Peyer's patch (tissue), 4 donors: ENCODE measurements around the gene LOXHD1. TPM values are rescaled to one million over a fixed set of nuclear protein-coding genes. Genes with fewer than 3 reads are reported as not detected.

Experiments
- DNase-seq, 3 donors: peaks; one replicate each; pipeline ENCODE4 v3.0.0-alpha.2; 2017 to 2019
- H3K27ac ChIP-seq, 4 donors: fragments of 200-600 bp; sonication (generic); one replicate each; pipeline ENCODE4 v1.5.1; 2016 to 2019
- H3K27me3 ChIP-seq, 2 donors: fragments of 200-600 bp; sonication (generic); one replicate each; pipeline ENCODE4 v1.5.1; 2019
- H3K36me3 ChIP-seq, 3 donors: fragments of 200-600 bp; sonication (generic); one replicate each; pipeline ENCODE4 v1.5.1; 2016 to 2019
- H3K4me1 ChIP-seq, 4 donors: fragments of 200-600 bp; sonication (generic); one replicate each; pipeline ENCODE4 v1.5.1; 2016 to 2019
- H3K4me3 ChIP-seq, 4 donors: fragments of 200-600 bp; sonication (generic); 1 replicate in 3 of 4; 2 replicates in 1 of 4; pipeline ENCODE4 v1.5.1; 2016 to 2019; ENCODE audit warnings: mild to moderate bottlenecking in 1 of 4
- H3K9me3 ChIP-seq, 4 donors: fragments of 200-600 bp; sonication (generic); one replicate each; pipeline ENCODE4 v1.5.1; 2016 to 2019; ENCODE audit warnings: mild to moderate bottlenecking in 1 of 4
- CTCF ChIP-seq, 6 experiments: fragments of 450-650 bp in 4 of 6; fragments of 200-600 bp in 2 of 6; sonication (generic) in 1 of 6; IDR thresholded peaks; one replicate each; pipeline ENCODE4 v1.5.1; 2017 to 2019; ENCODE audit warnings: antibody characterized with exemption in 6 of 6, mild to moderate bottlenecking in 3 of 6, moderate library complexity in 1 of 6
- POLR2A ChIP-seq, 2 donors: fragments of 450-650 bp; IDR thresholded peaks; one replicate each; pipeline ENCODE4 v1.5.1; 2017; ENCODE audit warnings: antibody characterized with exemption in 2 of 2, mild to moderate bottlenecking in 2 of 2, moderate library complexity in 2 of 2
- total RNA-seq, 4 donors: library from RNA; depleted of rRNA; stranded (reverse); fragments of >200 nt; gene quantifications; one replicate each; pipeline ENCODE4 v1.1.0, GENCODE V29; 2016

Gene LOXHD1
- total RNA-seq, 4 donors from 2014 or later, result 0.19 to 0.83 TPM; not detected in 2

DNA sequence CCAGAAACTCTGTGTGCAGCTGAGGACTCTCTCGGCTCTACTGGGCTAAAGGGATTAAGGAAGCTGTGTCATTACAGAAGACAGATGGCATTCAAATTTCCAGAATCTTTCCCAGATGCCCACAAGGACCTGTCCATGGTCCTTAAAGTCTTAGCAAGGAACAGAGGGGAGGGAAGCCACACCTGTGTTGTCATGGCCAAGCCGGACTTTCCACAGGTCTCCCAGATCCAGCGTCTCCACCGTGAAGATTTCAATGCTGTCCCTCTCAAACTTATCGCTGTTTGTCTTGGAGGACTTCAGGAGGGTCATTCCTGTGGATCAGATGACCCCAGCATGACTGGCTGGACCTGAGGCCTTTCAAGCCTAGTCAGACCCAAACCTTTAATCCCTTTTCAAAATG, 114.5 kb downstream of the LOXHD1 start:
- DNase-seq, result no peak
- Histone ChIP-seq H3K27ac (no peak overlapping the region), H3K27me3 (no peaks in the 10 kb centered on the region), H3K4me1 (no peaks in the 10 kb centered on the region), H3K9me3 (no peaks in the 10 kb centered on the region), H3K36me3 (no peaks in the 10 kb centered on the region), H3K4me3 (no peak overlapping the region)
- TF ChIP-seq CTCF (IDR thresholded peaks at IDR 0.05), result no peak
- no peak for TF ChIP-seq POLR2A (IDR thresholded peaks at IDR 0.05)

GRCh38 chr18:46541626-46542189, 115.3 kb downstream of the LOXHD1 start:
- Histone ChIP-seq H3K27me3 (no peaks in the 10 kb centered on the region), H3K27ac (no peak overlapping the region)

GRCh38 chr18:46538376-46538775, 118.6 kb downstream of the LOXHD1 start:
- Histone ChIP-seq H3K27me3 (no peaks in the 10 kb centered on the region), H3K4me1 (no peaks in the 10 kb centered on the region), H3K9me3 (no peaks in the 10 kb centered on the region), H3K27ac (no peak overlapping the region), H3K36me3 (no peaks in the 10 kb centered on the region), H3K4me3 (no peak overlapping the region)
- no peak for TF ChIP-seq CTCF (IDR thresholded peaks at IDR 0.05)
- TF ChIP-seq POLR2A (IDR thresholded peaks at IDR 0.05), result no peak
- no peak for DNase-seq

More at GRCh38 chr18:46541626-46542189, 115.3 kb downstream of the LOXHD1 start:
- Histone ChIP-seq H3K4me1 (no peaks in the 10 kb centered on the region), H3K9me3 (no peaks in the 10 kb centered on the region), H3K4me3 (no peak overlapping the region), H3K36me3 (no peaks in the 10 kb centered on the region)
- no peak for DNase-seq
- TF ChIP-seq POLR2A (IDR thresholded peaks at IDR 0.05) (no peak), CTCF (IDR thresholded peaks at IDR 0.05) (no peak)

GRCh38 chr18:46536215-46536874, 120.7 kb downstream of the LOXHD1 start:
- no peak for DNase-seq
- Histone ChIP-seq H3K27me3 (no peaks in the 10 kb centered on the region), H3K9me3 (no peaks in the 10 kb centered on the region), H3K36me3 (no peaks in the 10 kb centered on the region), H3K4me1 (no peaks in the 10 kb centered on the region), H3K4me3 (no peak overlapping the region), H3K27ac (no peak overlapping the region)
- TF ChIP-seq POLR2A (IDR thresholded peaks at IDR 0.05) (no peak), CTCF (IDR thresholded peaks at IDR 0.05) (no peak)

- TF ChIP-seq CTCF (IDR thresholded peaks at IDR 0.05) (no peak), POLR2A (IDR thresholded peaks at IDR 0.05) (no peak)
- H3K9me3 ChIP-seq, result no peaks in the 10 kb centered on the region
- no peak overlapping the region for H3K27ac ChIP-seq
- no peak overlapping the region for H3K4me3 ChIP-seq
- no peak for DNase-seq
- H3K4me1 ChIP-seq, result no peaks in the 10 kb centered on the region
- H3K27me3 ChIP-seq, result no peaks in the 10 kb centered on the region
- H3K36me3 ChIP-seq, result no peaks in the 10 kb centered on the region
These were observed 125.5 kb downstream of the LOXHD1 start for GRCh38 chr18:46531482-46531881.
